H1 (cell line): Measurements from ENCODE around the gene NKAIN2. TPM values are rescaled to one million over a fixed set of nuclear protein-coding genes. Genes with fewer than 3 reads are reported as not detected.

ENCODE experiments used
- CTCF ChIP-seq, 3 experiments: IDR thresholded peaks; 1 replicate in 2 of 3; 2 replicates in 1 of 3; pipeline versions ENCODE4 v1.5.1 to v1.6.1; 2011; ENCODE audit warnings: low read length in 3 of 3, mild to moderate bottlenecking in 3 of 3, inconsistent platforms in 2 of 3, low read depth in 1 of 3, moderate library complexity in 1 of 3; ENCODE audit not compliant: insufficient read depth in 1 of 3; ENCODE audit errors: control extremely low read depth in 1 of 3
- KDM4A ChIP-seq: IDR thresholded peaks from one replicate; pipeline ENCODE4 v1.7.1; 2012; ENCODE audit warnings: low read depth, mild to moderate bottlenecking, moderate library complexity, low read length, inconsistent platforms; ENCODE audit not compliant: severe bottlenecking
- MAFK ChIP-seq: IDR thresholded peaks from 2 replicates; pipeline ENCODE4 v1.6.1; 2012; ENCODE audit warnings: low read depth, mild to moderate bottlenecking, improper control_type of control experiment, low read length
- RXRA ChIP-seq: IDR thresholded peaks from 2 replicates; pipeline ENCODE4 v1.6.1; 2011; ENCODE audit warnings: low read depth, mild to moderate bottlenecking, low read length, moderate library complexity; ENCODE audit not compliant: insufficient read depth
- SUZ12 ChIP-seq: fragments of 200-600 bp; sonication (generic); IDR thresholded peaks from 2 replicates; pipeline ENCODE4 v1.6.1; 2012; ENCODE audit warnings: mild to moderate bottlenecking, inconsistent platforms, low read length, moderate library complexity, mixed read lengths
- polyA plus RNA-seq, 7 experiments: library from polyadenylated mRNA; depleted of rRNA in 3 of 7; stranded (reverse) in 5 of 7; unstranded in 2 of 7; fragments of >200 nt in 5 of 7; fragments of 200-250 nt in 2 of 7; gene quantifications; 1 replicate in 5 of 7; 2 replicates in 1 of 7; 4 replicates in 1 of 7; pipeline versions ENCODE4 v1.2.1 to v1.2.3, GENCODE V29; 2011 to 2013; ENCODE audit warnings: missing spikeins in 2 of 7, mixed read lengths in 2 of 7
- total RNA-seq: library from RNA; stranded (reverse); fragmentation: NEBNext Ultra II Directional; extraction: Animal tissue kit (Norgen Biotek cat#: 25700); gene quantifications from 2 replicates; pipeline ENCODE4 v1.2.1, GENCODE V29; 2021

The NKAIN2 gene
- total and polyA plus RNA-seq, 2 of the 8 experiments (the other 6 are each of a cell fraction or from before 2014, with no cell fraction given) = 0.20 to 0.34 TPM

- TF ChIP-seq SUZ12 = no peak
- TF ChIP-seq RXRA = no peak
- TF ChIP-seq MAFK = no peak
- TF ChIP-seq CTCF (IDR thresholded peaks at IDR 0.05; ENCODE audit: control extremely low read depth in 1 of 3, insufficient read depth in 1 of 3, low read depth in 1 of 3, low read length in 3 of 3) = no peak
- no peak for TF ChIP-seq KDM4A
- TF ChIP-seq, all 59 proteins: peak for 0
Observed at GRCh38 chr6:124053315-124053714, 249.7 kb downstream of the NKAIN2 start (continued).
